Tibial nerve (tissue), 4 donors: ENCODE data around the gene TMEM187.

ENCODE experiments used
- CTCF ChIP-seq, 5 experiments: fragments of 200-600 bp in 3 of 5; fragments of 450-650 bp in 2 of 5; sonication (generic) in 3 of 5; IDR thresholded peaks; one replicate each; pipeline ENCODE4 v1.5.1; 2016 to 2019; ENCODE audit warnings: antibody characterized with exemption in 5 of 5, mild to moderate bottlenecking in 3 of 5, moderate library complexity in 2 of 5
- EP300 ChIP-seq, 2 donors: sonication (generic); formaldehyde crosslinking; IDR thresholded peaks; one replicate each; pipeline ENCODE4 v1.6.1; 2017; ENCODE audit warnings: antibody characterized with exemption in 2 of 2, mild to moderate bottlenecking in 1 of 2
- POLR2A ChIP-seq, 2 donors: fragments of 450-650 bp; IDR thresholded peaks; one replicate each; pipeline ENCODE4 v1.6.1; 2017; ENCODE audit warnings: antibody characterized with exemption in 2 of 2, mild to moderate bottlenecking in 2 of 2, moderate library complexity in 2 of 2

GRCh38 chrX:154025230-154025629 lies 52.7 kb downstream of the TMEM187 start:
- TF ChIP-seq CTCF (IDR thresholded peaks at IDR 0.05) (no peak), POLR2A (IDR thresholded peaks at IDR 0.05) (no peak), EP300 (IDR thresholded peaks at IDR 0.05) (no peak)
